Stimulated activated CD4-positive, alpha-beta T cell treated with anti-CD3 and anti-CD28 coated beads, Interleukin-4, amount 100 ng/mL, for 48 hours (primary cell): ENCODE measurements around the gene ZNF358.

Experiments
- DNase-seq, 2 donors: peaks; one replicate each; pipeline ENCODE4 v3.0.0-alpha.2; 2020; ENCODE audit warnings: low read depth in 2 of 2

The ZNF358 gene

DNA sequence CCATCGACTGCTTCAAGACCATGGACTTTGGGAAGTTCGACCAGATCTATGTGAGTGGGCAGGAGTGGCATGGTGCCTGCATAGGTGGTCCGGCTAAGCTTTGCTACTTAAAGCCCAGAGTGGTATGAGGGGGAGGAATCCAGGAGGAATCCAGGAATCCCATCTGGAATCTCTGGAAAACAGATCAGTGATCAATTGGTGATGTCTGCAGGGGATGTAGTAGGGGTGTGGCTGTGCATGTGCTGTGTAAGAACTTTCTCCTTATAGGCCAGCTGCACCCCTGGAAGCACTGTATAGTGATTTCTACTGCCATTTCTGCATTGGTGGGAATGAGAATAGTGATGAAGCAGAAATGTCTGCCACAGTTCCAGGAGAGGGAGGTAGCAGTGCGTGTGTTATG is 43.2 kb downstream of the ZNF358 start:
- no peak for DNase-seq

DNA sequence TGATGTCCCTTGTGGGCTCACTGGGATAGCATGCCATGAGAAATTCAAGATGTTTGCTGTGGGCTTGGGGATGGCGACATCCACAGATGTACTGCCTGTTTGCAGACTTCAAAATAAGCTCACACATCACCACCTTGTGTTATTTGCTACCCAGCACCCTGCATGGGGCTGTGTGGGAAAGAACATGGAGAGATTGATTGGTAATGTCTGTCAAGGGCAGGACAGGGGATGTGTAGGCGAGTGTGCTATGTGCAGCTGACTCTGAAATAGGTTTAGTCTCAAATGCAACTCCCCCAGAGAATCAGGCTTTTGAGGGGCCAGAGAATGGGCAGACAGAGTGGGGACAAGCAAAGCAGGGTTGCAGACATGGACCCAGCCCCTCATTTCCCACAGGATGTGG is 44.4 kb downstream of the ZNF358 start:
- no peak for DNase-seq

DNA sequence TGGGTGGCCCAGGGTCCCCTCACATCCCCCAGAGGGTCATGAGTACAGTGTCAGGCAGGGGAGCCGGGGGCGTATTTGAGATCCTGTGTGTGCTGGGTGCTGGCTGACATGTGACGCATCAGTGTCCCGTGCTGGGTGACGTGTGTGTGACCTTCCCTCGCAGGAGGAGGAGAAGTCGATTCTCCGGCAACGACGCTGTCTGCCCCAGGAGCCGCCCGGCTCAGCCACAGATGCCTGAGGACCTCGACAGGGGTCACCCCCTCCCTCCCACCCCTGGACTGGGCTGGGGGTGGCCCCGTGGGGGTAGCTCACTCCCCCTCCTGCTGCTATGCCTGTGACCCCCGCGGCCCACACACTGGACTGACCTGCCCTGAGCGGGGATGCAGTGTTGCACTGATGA is 45.4 kb downstream of the ZNF358 start:
- DNase-seq = no peak

DNA sequence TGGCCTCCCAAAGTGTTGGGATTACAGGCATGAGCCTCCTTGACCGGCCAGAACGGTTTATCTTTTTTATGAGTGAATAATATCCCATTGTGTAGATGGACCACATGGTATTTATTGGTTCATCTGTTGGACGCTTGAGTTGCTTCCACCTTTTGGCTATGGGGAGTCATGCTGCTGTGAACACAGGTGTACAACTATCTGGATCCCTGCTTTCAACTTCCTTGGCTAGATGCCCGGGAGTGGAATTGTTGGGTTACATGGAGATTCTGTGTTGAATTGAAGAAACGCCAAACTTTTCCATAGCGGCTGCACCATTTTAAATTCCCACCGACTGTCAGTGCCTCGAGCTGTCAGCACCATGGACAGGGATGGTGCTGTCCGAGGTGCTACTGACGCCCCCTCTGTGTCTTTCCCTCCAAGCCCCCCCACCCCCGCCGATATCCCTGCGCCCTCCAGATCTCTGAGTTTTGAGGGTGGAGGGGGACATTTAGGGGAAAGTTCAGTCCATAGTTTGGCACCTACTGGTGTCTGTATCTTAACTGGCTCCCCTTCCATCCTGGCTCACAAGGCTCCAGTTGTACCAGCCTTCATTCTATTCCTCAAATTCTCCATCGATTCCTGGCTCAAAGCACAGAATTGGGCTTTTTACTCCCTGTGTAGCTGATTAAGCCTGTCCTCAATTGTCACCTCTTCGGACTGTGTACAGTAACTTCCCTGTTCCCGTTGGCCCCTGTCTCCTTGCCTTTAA is 46.9 kb downstream of the ZNF358 start:
- no peak for DNase-seq

DNA sequence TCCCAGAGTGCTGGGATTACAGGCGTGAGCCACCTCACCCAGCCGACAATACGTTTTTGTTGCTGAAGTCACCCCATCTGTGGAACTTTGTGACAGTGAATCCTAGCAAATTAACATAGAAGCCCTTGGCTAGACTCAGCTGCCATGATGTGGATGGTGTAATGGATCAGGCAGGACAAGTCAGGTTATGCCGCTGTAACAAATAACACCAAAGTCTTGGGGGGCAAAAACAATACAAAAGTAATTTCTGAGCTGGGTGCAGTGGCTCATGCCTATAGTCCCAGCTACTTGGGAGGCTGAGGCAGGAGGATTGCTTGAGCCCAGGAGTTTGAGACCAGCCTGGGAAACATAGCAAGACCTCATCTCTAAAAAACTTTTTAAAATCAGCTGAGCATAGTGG is 49.0 kb downstream of the ZNF358 start:
- DNase-seq = no peak

DNA sequence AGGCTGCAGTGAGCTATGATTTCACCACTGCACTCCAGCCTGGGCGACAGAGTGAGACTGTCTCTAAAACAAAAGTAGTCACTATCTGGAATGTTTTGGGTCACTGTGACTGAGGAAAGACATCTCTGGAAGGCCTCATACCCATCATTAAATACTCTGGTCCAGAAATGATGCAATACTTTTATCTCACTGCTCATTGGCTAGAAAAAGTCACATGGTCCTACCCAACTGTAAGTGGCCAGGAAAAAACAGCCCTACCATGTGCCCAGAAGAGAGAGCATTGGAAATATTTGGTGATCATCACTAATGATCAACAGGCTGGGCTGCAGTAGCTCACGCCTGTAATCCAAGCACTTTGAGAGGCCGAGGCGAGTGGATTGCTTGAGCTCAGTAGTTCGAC is 49.4 kb downstream of the ZNF358 start:
- DNase-seq = no peak
